ENCODE data around the gene ADAMTS6. TPM values are rescaled to one million over a fixed set of nuclear protein-coding genes. Genes with fewer than 3 reads are reported as not detected.

The ADAMTS6 gene
- total RNA-seq, 1 experiment from 2014 or later, result 1.2 TPM

- H3K36me3 Mint-ChIP-seq (ENCODE audit: insufficient read depth, unreplicated experiment), result no peaks in the 10 kb centered on the region
- DNase-seq, result no peak
- CTCF ChIA-PET, result no interaction called here
- H3K4me3 Mint-ChIP-seq (ENCODE audit: low read depth, unreplicated experiment), result no peak overlapping the region
- BruUV-seq (replicated peaks), result no TSS peak
- peaks cover 3% of the 10 kb centered on the region for H3K9me3 Mint-ChIP-seq (ENCODE audit: low read depth, unreplicated experiment)
- H3K27me3 Mint-ChIP-seq (ENCODE audit: unreplicated experiment), result no peaks in the 10 kb centered on the region
- H3K4me1 Mint-ChIP-seq (ENCODE audit: low read depth, unreplicated experiment), result no peaks in the 10 kb centered on the region
- intact Hi-C loops (cut with micrococcal nuclease; ENCODE audit: unreplicated experiment), result no loop called here
- TF ChIP-seq CTCF (IDR thresholded peaks at IDR 0.05; ENCODE audit: unreplicated experiment), result no peak
- H3K27ac Mint-ChIP-seq (ENCODE audit: unreplicated experiment), result no peak overlapping the region
Measured at GRCh38 chr5:65255294-65255693, 226.4 kb downstream of the ADAMTS6 start.

GRCh38 chr5:65252977-65253376, 228.7 kb downstream of the ADAMTS6 start:
- TF ChIP-seq CTCF (IDR thresholded peaks at IDR 0.05; ENCODE audit: unreplicated experiment), result no peak
- Mint-ChIP-seq H3K4me3 (ENCODE audit: low read depth, unreplicated experiment) (no peak overlapping the region), H3K9me3 (ENCODE audit: low read depth, unreplicated experiment) (no peaks in the 10 kb centered on the region), H3K36me3 (ENCODE audit: insufficient read depth, unreplicated experiment) (no peaks in the 10 kb centered on the region), H3K27ac (ENCODE audit: unreplicated experiment) (no peak overlapping the region), H3K27me3 (ENCODE audit: unreplicated experiment) (no peaks in the 10 kb centered on the region), H3K4me1 (ENCODE audit: low read depth, unreplicated experiment) (no peaks in the 10 kb centered on the region)
- DNase-seq, result no peak
- CTCF ChIA-PET, result no interaction called here
- intact Hi-C loops (cut with micrococcal nuclease; ENCODE audit: unreplicated experiment), result no loop called here
- no TSS peak for BruUV-seq (replicated peaks)

- DNase-seq, result no peak
- no peaks in the 10 kb centered on the region for H3K4me1 Mint-ChIP-seq (ENCODE audit: low read depth, unreplicated experiment)
- BruUV-seq (replicated peaks), result no TSS peak
- H3K9me3 Mint-ChIP-seq (ENCODE audit: low read depth, unreplicated experiment), result no peaks in the 10 kb centered on the region
- intact Hi-C loops (cut with micrococcal nuclease; ENCODE audit: unreplicated experiment), result no loop called here
- CTCF ChIA-PET, result no interaction called here
- TF ChIP-seq CTCF (IDR thresholded peaks at IDR 0.05; ENCODE audit: unreplicated experiment), result no peak
- no peaks in the 10 kb centered on the region for H3K36me3 Mint-ChIP-seq (ENCODE audit: insufficient read depth, unreplicated experiment)
- no peak overlapping the region for H3K27ac Mint-ChIP-seq (ENCODE audit: unreplicated experiment)
- H3K4me3 Mint-ChIP-seq (ENCODE audit: low read depth, unreplicated experiment), result no peak overlapping the region
- H3K27me3 Mint-ChIP-seq (ENCODE audit: unreplicated experiment), result no peaks in the 10 kb centered on the region
Measured at GRCh38 chr5:65248896-65249295, 232.8 kb downstream of the ADAMTS6 start.

GRCh38 chr5:65247594-65247993, 234.1 kb downstream of the ADAMTS6 start:
- H3K27me3 Mint-ChIP-seq (ENCODE audit: unreplicated experiment), result no peaks in the 10 kb centered on the region
- H3K36me3 Mint-ChIP-seq (ENCODE audit: insufficient read depth, unreplicated experiment), result no peaks in the 10 kb centered on the region
- no peak for TF ChIP-seq CTCF (IDR thresholded peaks at IDR 0.05; ENCODE audit: unreplicated experiment)
- H3K4me3 Mint-ChIP-seq (ENCODE audit: low read depth, unreplicated experiment), result no peak overlapping the region
- no peaks in the 10 kb centered on the region for H3K4me1 Mint-ChIP-seq (ENCODE audit: low read depth, unreplicated experiment)
- CTCF ChIA-PET, result no interaction called here
- intact Hi-C loops (cut with micrococcal nuclease; ENCODE audit: unreplicated experiment), result no loop called here
- no peak overlapping the region for H3K27ac Mint-ChIP-seq (ENCODE audit: unreplicated experiment)
- BruUV-seq (replicated peaks), result no TSS peak
- DNase-seq, result no peak
- no peaks in the 10 kb centered on the region for H3K9me3 Mint-ChIP-seq (ENCODE audit: low read depth, unreplicated experiment)

- Mint-ChIP-seq H3K4me1 (ENCODE audit: low read depth, unreplicated experiment) (no peaks in the 10 kb centered on the region), H3K36me3 (ENCODE audit: insufficient read depth, unreplicated experiment) (no peaks in the 10 kb centered on the region), H3K27ac (ENCODE audit: unreplicated experiment) (no peak overlapping the region), H3K27me3 (ENCODE audit: unreplicated experiment) (no peaks in the 10 kb centered on the region), H3K9me3 (ENCODE audit: low read depth, unreplicated experiment) (no peaks in the 10 kb centered on the region), H3K4me3 (ENCODE audit: low read depth, unreplicated experiment) (no peak overlapping the region)
- no peak for TF ChIP-seq CTCF (IDR thresholded peaks at IDR 0.05; ENCODE audit: unreplicated experiment)
- intact Hi-C loops (cut with micrococcal nuclease; ENCODE audit: unreplicated experiment), result no loop called here
- CTCF ChIA-PET, result no interaction called here
- no TSS peak for BruUV-seq (replicated peaks)
- no peak for DNase-seq
Measured at GRCh38 chr5:65246741-65247140, 235.0 kb downstream of the ADAMTS6 start.

Data from Calu3 (cell line).